Sigmoid colon (tissue), 3 donors: ENCODE measurements around the gene ATP10A.

Source experiments
- CTCF ChIP-seq, 4 experiments: fragments of 450-650 bp in 3 of 4; fragments of 200-600 bp in 1 of 4; IDR thresholded peaks; one replicate each; pipeline ENCODE4 v1.5.1; 2016 to 2019; ENCODE audit warnings: antibody characterized with exemption in 4 of 4, mild to moderate bottlenecking in 3 of 4, moderate library complexity in 2 of 4
- POLR2A ChIP-seq, 2 donors: fragments of 450-650 bp; IDR thresholded peaks; one replicate each; pipeline ENCODE4 v1.6.1; 2016; ENCODE audit warnings: antibody characterized with exemption in 2 of 2, mild to moderate bottlenecking in 2 of 2, moderate library complexity in 2 of 2

- TF ChIP-seq POLR2A (IDR thresholded peaks at IDR 0.05) (no peak), CTCF (IDR thresholded peaks at IDR 0.05) (no peak)
Measured at GRCh38 chr15:25773248-25773647, 89.9 kb downstream of the ATP10A start.
